GM12872 (cell line): Measurements from ENCODE around the gene S100A5.

Experiments
- TF ChIP-seq, protein P1 (sequence below): IDR thresholded peaks from 3 replicates; pipeline ENCODE4 v1.5.1; 2011; ENCODE audit warnings: low read depth, mild to moderate bottlenecking, low read length, moderate library complexity; ENCODE audit not compliant: insufficient read depth

S100A5 gene

DNA sequence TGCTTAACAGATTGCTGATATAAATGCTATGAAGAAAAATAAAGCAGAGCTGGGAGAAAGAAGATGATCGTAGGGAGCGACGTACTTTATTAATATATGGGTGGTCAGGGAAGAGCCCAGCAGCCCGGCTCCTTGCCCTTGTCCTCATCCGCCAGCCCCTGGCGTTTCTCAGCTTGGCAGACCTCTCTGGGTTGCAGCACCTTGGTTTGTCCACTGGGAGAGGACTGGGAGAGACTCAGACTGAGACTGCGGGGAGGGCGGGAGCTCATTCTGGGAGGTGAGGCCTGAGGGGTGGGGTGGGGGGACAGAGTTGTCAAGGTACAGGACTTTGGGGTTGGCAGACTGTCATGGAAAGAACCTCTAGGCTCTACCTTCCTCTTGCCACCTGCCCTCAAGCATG is 11.6 kb upstream of the S100A5 start:
- TF ChIP-seq, protein P1, sequence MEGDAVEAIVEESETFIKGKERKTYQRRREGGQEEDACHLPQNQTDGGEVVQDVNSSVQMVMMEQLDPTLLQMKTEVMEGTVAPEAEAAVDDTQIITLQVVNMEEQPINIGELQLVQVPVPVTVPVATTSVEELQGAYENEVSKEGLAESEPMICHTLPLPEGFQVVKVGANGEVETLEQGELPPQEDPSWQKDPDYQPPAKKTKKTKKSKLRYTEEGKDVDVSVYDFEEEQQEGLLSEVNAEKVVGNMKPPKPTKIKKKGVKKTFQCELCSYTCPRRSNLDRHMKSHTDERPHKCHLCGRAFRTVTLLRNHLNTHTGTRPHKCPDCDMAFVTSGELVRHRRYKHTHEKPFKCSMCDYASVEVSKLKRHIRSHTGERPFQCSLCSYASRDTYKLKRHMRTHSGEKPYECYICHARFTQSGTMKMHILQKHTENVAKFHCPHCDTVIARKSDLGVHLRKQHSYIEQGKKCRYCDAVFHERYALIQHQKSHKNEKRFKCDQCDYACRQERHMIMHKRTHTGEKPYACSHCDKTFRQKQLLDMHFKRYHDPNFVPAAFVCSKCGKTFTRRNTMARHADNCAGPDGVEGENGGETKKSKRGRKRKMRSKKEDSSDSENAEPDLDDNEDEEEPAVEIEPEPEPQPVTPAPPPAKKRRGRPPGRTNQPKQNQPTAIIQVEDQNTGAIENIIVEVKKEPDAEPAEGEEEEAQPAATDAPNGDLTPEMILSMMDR, result no peak

DNA sequence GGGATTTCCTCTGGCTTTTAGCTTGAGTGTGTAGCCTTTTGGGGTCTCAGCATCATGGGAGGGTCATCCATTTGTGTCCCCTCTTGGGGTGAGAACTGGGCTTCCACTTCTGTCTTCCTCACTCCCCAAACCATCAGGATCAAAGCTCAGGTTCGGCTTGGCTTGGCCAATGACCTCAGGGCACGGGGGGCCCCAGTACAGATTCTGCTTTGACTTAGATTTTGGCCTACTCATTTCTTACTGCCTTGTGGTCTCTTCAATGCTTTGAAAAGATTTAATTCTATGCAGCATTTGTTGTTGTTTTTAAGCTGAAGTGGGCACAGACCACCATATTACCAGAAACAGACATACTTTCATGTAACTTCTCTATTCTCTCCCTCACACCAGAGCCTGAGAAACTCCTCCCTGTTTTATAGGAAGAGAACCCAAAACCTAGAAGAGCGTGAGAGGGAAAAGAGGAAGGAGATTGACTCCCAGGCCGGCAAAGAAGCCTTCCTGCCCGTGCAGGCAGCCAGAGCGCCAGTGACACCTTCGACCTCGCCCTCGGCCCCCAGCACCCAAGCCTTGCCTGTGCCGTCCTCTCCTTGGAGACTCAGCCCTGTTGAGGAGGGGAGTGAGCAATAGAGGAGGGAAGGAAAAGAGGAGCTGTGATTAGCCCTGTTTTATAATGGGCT is 10.2 kb upstream of the S100A5 start:
- TF ChIP-seq, protein P1, result no peak

DNA sequence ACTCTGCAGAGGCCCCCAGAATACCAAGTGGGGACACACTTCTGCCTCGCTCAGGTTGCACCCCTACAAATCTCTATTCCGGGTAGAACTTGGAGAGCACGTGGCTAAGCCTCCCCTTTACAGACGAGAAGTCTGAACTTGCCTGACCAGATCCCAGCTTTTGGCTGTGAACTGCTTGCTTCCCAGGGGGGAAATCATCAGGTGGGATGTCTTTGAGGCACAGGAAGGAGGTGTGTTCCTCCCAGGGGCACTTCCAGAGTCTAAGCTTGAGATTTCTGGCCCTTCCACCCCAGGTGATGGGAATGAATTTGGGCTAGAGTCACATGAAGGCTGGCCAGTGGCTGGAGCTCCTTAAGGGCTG is 9.6 kb upstream of the S100A5 start:
- TF ChIP-seq, protein P1, result no peak

DNA sequence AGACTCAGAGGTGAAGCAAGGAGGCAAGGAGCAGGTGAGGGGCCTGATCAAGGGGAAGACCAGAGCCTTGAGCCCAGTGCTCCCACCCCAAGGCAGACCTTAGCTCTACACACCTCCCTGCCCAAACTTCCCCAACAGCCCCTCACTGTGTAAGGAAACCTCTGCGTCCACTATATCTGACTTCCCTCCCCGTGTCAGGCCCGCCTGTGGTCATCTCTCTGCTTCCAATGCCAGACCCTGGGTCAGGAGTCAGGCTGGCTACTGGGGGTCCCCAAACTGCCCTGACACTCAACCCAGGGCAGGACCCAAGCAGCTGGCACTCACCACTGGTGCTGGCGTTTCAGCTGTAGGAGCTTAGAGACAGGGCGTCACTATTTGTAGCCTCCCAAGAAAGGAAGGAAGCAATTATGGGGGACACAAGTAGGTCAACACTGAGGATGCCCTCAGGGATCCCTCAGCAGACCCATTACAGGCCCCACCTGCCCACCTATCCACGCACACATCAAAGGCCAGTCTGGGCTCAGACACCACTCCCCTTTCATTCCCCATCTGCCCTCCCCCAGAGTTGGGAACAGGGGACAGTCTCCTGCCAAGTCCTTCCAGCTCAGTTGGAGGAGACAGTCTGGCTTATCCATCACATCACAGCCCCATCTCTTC is 9.1 kb upstream of the S100A5 start:
- TF ChIP-seq, protein P1, result no peak

DNA sequence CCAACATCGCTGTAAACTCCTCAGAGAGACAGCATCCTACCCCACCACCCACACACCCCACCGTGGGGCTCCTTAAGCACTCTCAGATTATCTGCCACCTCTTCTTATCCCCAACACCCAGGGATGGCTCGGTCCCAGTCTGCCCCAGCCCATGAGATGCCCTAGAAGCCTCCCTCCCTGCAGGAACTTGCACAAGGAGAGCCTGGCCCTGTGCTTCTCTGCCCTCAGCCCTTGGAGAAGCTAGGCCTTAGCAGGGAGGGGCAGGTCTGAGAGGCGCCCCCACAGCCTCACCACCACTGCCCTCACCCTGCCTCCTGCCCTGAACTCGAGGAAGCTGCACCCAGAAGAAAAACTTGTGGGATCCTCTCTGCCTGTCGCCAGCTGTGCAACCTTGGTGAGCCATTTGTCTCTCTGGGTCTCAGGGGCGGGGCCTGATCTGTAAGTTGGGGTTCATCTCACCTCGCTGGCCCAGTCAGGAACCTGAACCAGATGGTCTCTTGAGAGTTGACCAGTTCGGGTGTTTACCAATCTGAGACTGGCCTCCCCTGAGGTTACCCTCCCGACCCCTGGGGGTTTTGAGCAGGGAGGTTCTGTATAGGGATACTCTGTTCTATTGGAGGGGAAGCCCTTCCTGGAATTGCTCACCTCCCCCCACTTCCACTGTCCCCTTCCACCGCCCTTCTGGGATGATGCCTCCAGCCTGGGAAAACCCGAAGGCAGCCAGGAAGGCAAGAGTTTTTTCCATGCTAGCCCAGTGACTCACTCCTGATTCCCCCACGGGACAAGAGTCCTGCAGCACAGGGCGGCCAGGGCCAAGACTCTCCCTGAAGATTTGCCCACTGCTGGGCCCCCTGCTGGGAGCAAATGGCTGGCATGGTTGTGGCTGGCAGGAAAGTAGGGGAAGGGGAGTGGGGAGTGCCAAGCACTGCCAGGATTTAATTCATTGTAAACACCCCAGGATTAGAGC is 8.3 kb upstream of the S100A5 start, which contains the start of gene S100A3:
Gene S100A3, minus strand, starts transcription at position 537 of the 967 bp plus-strand sequence. CDS start 773 bp downstream, outside the sequence.
- TF ChIP-seq, protein P1, result no peak

DNA sequence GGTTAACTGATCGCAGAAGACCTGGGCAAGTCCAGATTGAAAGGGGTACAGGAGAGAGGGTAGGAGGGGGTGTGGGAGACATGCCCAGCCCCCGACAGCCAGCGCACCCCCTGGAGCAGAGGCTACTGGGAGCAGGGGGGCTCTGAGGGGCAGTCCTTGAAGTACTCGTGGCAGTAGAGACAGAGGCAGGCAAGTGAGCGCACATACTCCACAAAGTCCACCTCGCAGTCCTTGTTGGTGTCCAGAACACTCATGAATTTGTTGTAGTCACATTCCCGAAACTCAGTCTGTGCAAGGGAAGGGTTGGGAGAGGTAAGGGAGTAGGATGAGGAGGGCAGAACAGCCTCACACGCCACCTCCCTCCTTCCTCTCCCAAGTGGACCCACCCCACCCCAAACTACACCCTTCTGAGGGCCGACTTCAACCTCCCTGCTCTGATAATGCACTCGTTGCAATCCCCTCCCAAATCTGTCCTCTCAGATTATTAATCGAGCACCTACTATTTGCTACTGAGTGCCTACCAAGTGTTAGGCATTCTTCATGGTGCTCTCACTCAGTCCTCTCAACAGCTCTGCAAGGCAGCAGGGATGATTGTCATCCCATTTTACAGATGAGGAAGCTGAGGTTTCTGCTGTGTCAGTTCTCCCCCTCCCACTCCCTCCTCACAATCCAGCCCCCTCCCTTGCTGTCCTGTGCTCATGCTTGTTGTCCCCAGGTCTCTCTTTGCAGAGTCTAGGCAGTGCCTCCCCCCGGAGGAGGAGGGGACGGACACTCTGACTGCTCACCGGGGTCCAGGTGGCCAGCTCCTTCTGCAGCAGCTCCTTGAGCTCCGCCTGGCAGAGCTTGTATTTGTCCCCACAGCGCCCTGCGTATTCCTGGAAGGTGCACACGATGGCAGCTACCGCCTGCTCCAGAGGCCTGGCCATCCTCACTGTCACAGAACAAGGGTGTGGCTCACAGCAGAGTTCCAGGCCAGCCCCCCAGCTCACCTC is 7.1 kb upstream of the S100A5 start:
- TF ChIP-seq, protein P1, result no peak
